ENCODE results near the gene PLIN5.
"Not testable (repeated sequence)": the region's sequence is repeated elsewhere in the genome, so short reads cannot be mapped to it uniquely, and the experiment has no call there.

The PLIN5 gene

GRCh38 chr19:4566402-4567051 is 31.5 kb upstream of the PLIN5 start:
- no peak for DNase-seq

- DNase-seq: not testable (repeated sequence)
Measured at GRCh38 chr19:4563562-4563961, 28.5 kb upstream of the PLIN5 start.

GRCh38 chr19:4562085-4562484 is 27.1 kb upstream of the PLIN5 start:
- not testable (repeated sequence) for DNase-seq

GRCh38 chr19:4559569-4559968 is 24.5 kb upstream of the PLIN5 start, which contains the start of gene SEMA6B:
SEMA6B (minus strand) TSS chr19:4559684; CDS start chr19:4558457, 1,227 bp downstream.
- no peak for DNase-seq

GRCh38 chr19:4557971-4558941 is 23.2 kb upstream of the PLIN5 start:
- DNase-seq: peak; percentile 27

GRCh38 chr19:4557144-4557970 is 22.3 kb upstream of the PLIN5 start:
- DNase-seq: peak; percentile 23

- peak; percentile 17 for DNase-seq
Measured at GRCh38 chr19:4556597-4557127, 21.6 kb upstream of the PLIN5 start.

GRCh38 chr19:4555657-4556561 is 20.9 kb upstream of the PLIN5 start:
- no peak for DNase-seq

GRCh38 chr19:4554717-4555116 is 19.7 kb upstream of the PLIN5 start:
- no peak for DNase-seq

GRCh38 chr19:4553775-4554174 is 18.8 kb upstream of the PLIN5 start:
- DNase-seq: no peak

- no peak for DNase-seq
Measured at GRCh38 chr19:4553092-4553695, 18.2 kb upstream of the PLIN5 start.

GRCh38 chr19:4552525-4552819 is 17.4 kb upstream of the PLIN5 start:
- DNase-seq: no peak

GRCh38 chr19:4550479-4551050 is 15.5 kb upstream of the PLIN5 start:
- DNase-seq: no peak

GRCh38 chr19:4550018-4550417 is 15.0 kb upstream of the PLIN5 start:
- DNase-seq: no peak

- DNase-seq: no peak
Measured at GRCh38 chr19:4548238-4548584, 13.2 kb upstream of the PLIN5 start.

GRCh38 chr19:4547303-4548237 is 12.5 kb upstream of the PLIN5 start:
- DNase-seq: peak; percentile 34

- no peak for DNase-seq
Measured at GRCh38 chr19:4543842-4544647, 9.0 kb upstream of the PLIN5 start.

- DNase-seq: no peak
Measured at GRCh38 chr19:4542896-4543841, 8.1 kb upstream of the PLIN5 start.

Measured in activated CD4-positive, alpha-beta T cell treated with anti-CD3 and anti-CD28 coated beads, Interleukin-10, Interleukin-2, amounts not matched to agents 100 ng/mL and 50 ng/mL, durations not matched to agents 16 hours and 8 hours (primary cell).